Retinal pigment epithelial cell (primary cell): ENCODE data around the gene SLX4.
A peak's percentile ranks its signal among the peaks of the same experiment; 100 is the strongest.

Experiments used
- DNase-seq: peaks from one replicate; pipeline ENCODE4 v3.0.0-alpha.2; 2010; ENCODE audit warnings: low read depth
- H3K4me3 ChIP-seq: 2 replicates; pipeline ENCODE4 v1.5.1; 2011; ENCODE audit warnings: mild to moderate bottlenecking, low read length, control low read depth, moderate library complexity
- TF ChIP-seq, protein P1 (sequence below): conservative IDR thresholded peaks from 2 replicates; pipeline ENCODE4 v1.5.1; 2011; ENCODE audit warnings: low read depth, low read length, control low read depth, inconsistent platforms

SLX4 gene

DNA sequence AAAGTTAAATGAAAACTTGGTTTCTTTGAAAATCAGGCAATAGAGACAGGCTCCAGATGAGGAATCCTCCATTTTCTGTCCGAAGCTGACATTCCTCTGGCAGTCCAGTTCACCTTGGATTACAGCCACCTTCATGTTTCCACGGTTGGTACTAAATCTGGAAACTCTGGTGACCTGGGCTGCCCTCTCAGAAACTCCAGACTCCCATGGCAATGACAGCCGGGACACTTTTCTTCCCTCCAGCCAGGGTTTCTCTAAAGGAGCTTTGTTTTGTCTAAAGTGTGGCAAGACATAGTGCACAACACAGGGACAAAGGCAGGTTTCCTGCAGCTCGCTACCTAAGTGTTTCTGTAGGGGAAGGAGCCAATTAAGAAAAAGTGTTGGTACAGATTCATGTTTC, 74.6 kb downstream of the SLX4 start:
- peak overlapping the region; percentile 2 for H3K4me3 ChIP-seq
- TF ChIP-seq, protein P1, sequence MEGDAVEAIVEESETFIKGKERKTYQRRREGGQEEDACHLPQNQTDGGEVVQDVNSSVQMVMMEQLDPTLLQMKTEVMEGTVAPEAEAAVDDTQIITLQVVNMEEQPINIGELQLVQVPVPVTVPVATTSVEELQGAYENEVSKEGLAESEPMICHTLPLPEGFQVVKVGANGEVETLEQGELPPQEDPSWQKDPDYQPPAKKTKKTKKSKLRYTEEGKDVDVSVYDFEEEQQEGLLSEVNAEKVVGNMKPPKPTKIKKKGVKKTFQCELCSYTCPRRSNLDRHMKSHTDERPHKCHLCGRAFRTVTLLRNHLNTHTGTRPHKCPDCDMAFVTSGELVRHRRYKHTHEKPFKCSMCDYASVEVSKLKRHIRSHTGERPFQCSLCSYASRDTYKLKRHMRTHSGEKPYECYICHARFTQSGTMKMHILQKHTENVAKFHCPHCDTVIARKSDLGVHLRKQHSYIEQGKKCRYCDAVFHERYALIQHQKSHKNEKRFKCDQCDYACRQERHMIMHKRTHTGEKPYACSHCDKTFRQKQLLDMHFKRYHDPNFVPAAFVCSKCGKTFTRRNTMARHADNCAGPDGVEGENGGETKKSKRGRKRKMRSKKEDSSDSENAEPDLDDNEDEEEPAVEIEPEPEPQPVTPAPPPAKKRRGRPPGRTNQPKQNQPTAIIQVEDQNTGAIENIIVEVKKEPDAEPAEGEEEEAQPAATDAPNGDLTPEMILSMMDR: no peak
- peak; percentile 34 for DNase-seq

DNA sequence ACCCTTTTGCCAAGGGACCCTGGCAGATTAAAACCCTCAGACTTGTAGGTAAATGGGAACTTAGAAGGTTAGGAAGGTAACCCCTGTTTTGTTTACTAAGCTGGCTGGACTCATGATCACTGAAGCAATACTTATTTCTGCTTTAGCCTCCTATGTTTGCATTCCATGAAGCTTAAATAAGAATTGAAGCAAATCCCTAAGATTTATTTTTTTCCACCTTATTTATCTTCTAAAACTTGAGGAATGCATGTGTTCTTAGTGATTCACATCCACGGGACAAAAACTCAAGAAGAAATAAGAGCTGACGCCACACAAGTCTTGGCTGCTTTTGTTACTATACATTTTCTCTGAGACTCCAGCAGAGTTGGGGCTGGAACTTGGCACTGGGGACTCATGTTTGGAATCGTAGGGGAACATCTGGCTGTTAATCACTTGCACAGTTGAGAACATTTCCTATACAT, 75.1 kb downstream of the SLX4 start:
- TF ChIP-seq, protein P1: no peak
- DNase-seq: peak; percentile 88
- no peak overlapping the region for H3K4me3 ChIP-seq

DNA sequence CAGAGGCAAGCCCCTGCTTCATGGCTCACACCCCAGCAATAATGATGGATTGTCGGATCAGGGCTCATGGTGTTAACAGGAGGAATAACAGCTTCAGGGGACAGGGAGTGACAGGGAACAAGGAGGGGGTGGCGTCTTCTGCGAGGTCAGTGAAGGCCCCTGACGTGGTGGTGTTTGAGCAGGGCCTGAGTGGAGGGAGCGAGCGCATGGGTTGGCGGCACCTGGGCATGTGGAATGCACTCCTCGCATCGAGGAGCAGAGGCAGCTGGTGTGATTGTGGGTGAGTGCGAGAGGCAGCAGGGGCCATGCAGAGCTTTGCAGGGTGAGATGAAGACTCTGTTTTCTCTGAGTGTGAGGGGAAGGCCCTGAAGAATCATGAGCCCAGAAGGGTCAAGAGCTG, 77.3 kb downstream of the SLX4 start:
- TF ChIP-seq, protein P1: no peak
- no peak for DNase-seq
- no peak overlapping the region for H3K4me3 ChIP-seq

DNA sequence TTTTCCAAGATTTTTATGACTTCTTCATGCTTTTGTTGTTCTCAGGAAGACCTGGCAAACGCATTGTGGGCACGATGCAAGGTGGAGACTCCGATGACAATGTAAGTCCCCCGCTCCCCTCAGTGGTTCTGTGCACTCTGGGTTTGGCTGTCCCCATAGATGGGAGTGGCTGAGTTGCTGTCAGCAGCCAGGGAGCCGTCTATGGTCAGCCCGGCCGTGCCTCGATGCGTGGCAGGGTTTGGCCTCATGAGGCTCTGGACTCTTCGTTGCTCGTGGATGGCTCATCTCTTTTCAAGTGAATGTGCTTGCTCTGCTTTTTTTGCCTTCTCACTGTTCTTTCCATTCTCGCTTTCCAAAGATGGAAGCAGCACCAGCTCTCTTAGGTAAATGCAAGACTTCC, 78.7 kb downstream of the SLX4 start:
- H3K4me3 ChIP-seq: no peak overlapping the region
- no peak for DNase-seq
- TF ChIP-seq, protein P1: no peak
